IMR-90 (cell line): ENCODE results near the gene SSTR1. TPM values are rescaled to one million over a fixed set of nuclear protein-coding genes. Genes with fewer than 3 reads are reported as not detected.

Source experiments
- ATAC-seq: fragments of 200-7000 bp; cut with Tn5 transposase; 2 replicates; pipeline ENCODE4 v1.9.1; 2020; ENCODE audit warnings: low read depth, mild to moderate bottlenecking, moderate library complexity
- BruUV-seq: library from RNA; stranded (reverse); fragments of 400-500 nt; replicated peaks from 2 replicates; lab custom pipeline; 2021; lab: Mats Ljungman, UMichigan
- CTCF ChIA-PET: fragments of 300-600 bp; formaldehyde crosslinking; extraction: SDS; loops from one replicate; lab custom pipeline; 2021; ENCODE audit warnings: antibody characterized with exemption; lab: Yijun Ruan, JAX
- POLR2A ChIA-PET: fragments of 300-600 bp; sonication (Branson Sonifier 250); formaldehyde crosslinking; loops from one replicate; lab custom pipeline; 2022; ENCODE audit warnings: antibody characterized with exemption; ENCODE audit not compliant: unreplicated experiment; lab: Charles Lee
- DNase-seq: peaks from one replicate; pipeline ENCODE4 v3.0.0; 2013
- H2AFZ ChIP-seq: replicated peaks from 2 replicates; pipeline ENCODE3; 2013; ENCODE audit warnings: low read length, mild to moderate bottlenecking; ENCODE audit not compliant: poor library complexity
- H2AK5ac ChIP-seq: 2 replicates; pipeline ENCODE4 v1.6.1; 2013; ENCODE audit warnings: low read depth, low read length, inconsistent platforms
- H2AK9ac ChIP-seq: replicated peaks from 2 replicates; pipeline ENCODE3; 2013; ENCODE audit warnings: mild to moderate bottlenecking, low read depth, low read length, moderate library complexity; ENCODE audit not compliant: poor library complexity
- H2BK120ac ChIP-seq: 2 replicates; pipeline ENCODE4 v1.6.1; 2013; ENCODE audit warnings: low read depth, low read length, inconsistent platforms
- H2BK15ac ChIP-seq: 3 replicates; pipeline ENCODE4 v1.6.1; 2013; ENCODE audit warnings: low read depth, low read length, inconsistent platforms
- H2BK20ac ChIP-seq: 2 replicates; pipeline ENCODE4 v1.6.1; 2013; ENCODE audit warnings: low read depth, mild to moderate bottlenecking, inconsistent platforms, low read length, moderate library complexity
- H2BK5ac ChIP-seq: 2 replicates; pipeline ENCODE4 v1.6.1; 2013; ENCODE audit warnings: mild to moderate bottlenecking, low read depth, low read length, inconsistent platforms; ENCODE audit not compliant: poor library complexity, severe bottlenecking
- H3K14ac ChIP-seq: replicated peaks from 2 replicates; pipeline ENCODE4 v1.6.1; 2013; ENCODE audit warnings: low read depth, low read length, inconsistent platforms
- H3K18ac ChIP-seq: 2 replicates; pipeline ENCODE4 v1.6.1; 2013; ENCODE audit warnings: low read depth, low read length, control low read depth
- H3K23ac ChIP-seq: 2 replicates; pipeline ENCODE4 v1.6.1; 2013; ENCODE audit warnings: low read depth, low read length, inconsistent platforms
- H3K27ac ChIP-seq: 2 replicates; pipeline ENCODE4 v1.5.1; 2013; ENCODE audit warnings: mild to moderate bottlenecking, control low read depth, low read length; ENCODE audit not compliant: insufficient read depth
- H3K27me3 ChIP-seq: 2 replicates; pipeline ENCODE4 v1.6.1; 2013; ENCODE audit warnings: low read length; ENCODE audit not compliant: control insufficient read depth, insufficient read depth
- H3K36me3 ChIP-seq: 2 replicates; pipeline ENCODE4 v1.6.1; 2013; ENCODE audit warnings: low read length, mixed read lengths; ENCODE audit not compliant: control insufficient read depth, insufficient read depth
- H3K4ac ChIP-seq: 2 replicates; pipeline ENCODE4 v1.6.1; 2013; ENCODE audit warnings: low read depth, low read length, inconsistent platforms
- H3K4me1 ChIP-seq: 2 replicates; pipeline ENCODE4 v1.6.1; 2013; ENCODE audit warnings: low read length, mixed read lengths; ENCODE audit not compliant: control insufficient read depth, insufficient read depth
- H3K4me2 ChIP-seq: 2 replicates; pipeline ENCODE4 v1.6.1; 2013; ENCODE audit warnings: low read depth, mild to moderate bottlenecking, control low read depth, low read length, moderate library complexity
- H3K4me3 ChIP-seq: 2 replicates; pipeline ENCODE4 v1.5.1; 2013; ENCODE audit warnings: low read depth, mild to moderate bottlenecking, control low read depth, low read length, moderate library complexity; ENCODE audit not compliant: insufficient read depth
- H3K56ac ChIP-seq: 2 replicates; pipeline ENCODE4 v1.6.1; 2013; ENCODE audit warnings: low read length, inconsistent platforms; ENCODE audit not compliant: insufficient read depth; ENCODE audit errors: extremely low read depth
- H3K79me1 ChIP-seq, 2 experiments: 2 replicates each; pipeline ENCODE4 v1.6.1; 2013; ENCODE audit warnings: low read length in 2 of 2, inconsistent platforms in 1 of 2, low read depth in 1 of 2
- H3K9ac ChIP-seq: 2 replicates; pipeline ENCODE4 v1.6.1; 2013; ENCODE audit warnings: low read depth, low read length, control low read depth
- H3K9me1 ChIP-seq: 2 replicates; pipeline ENCODE4 v1.6.1; 2013; ENCODE audit warnings: low read length, inconsistent platforms; ENCODE audit not compliant: insufficient read depth
- H3K9me3 ChIP-seq: 2 replicates; pipeline ENCODE4 v1.6.1; 2013; ENCODE audit warnings: low read length; ENCODE audit not compliant: control insufficient read depth, insufficient read depth
- H4K20me1 ChIP-seq: 2 replicates; pipeline ENCODE4 v1.6.1; 2013; ENCODE audit warnings: low read length, inconsistent platforms; ENCODE audit not compliant: insufficient read depth
- H4K5ac ChIP-seq: 2 replicates; pipeline ENCODE4 v1.6.1; 2013; ENCODE audit warnings: mild to moderate bottlenecking, low read depth, low read length, control low read depth
- H4K8ac ChIP-seq, 2 experiments: 2 replicates each; pipeline ENCODE4 v1.6.1; 2013; ENCODE audit warnings: low read depth in 2 of 2, low read length in 2 of 2, control low read depth in 1 of 2, inconsistent platforms in 1 of 2
- H4K91ac ChIP-seq: 2 replicates; pipeline ENCODE4 v1.6.1; 2013; ENCODE audit warnings: low read depth, low read length, inconsistent platforms; ENCODE audit not compliant: insufficient read depth
- BHLHE40 ChIP-seq: fragments of 150-350 bp; IDR thresholded peaks from 2 replicates; pipeline ENCODE4 v1.6.1; 2016; ENCODE audit warnings: mild to moderate bottlenecking, low read depth, low read length
- CEBPB ChIP-seq: IDR thresholded peaks from 2 replicates; pipeline ENCODE4 v1.6.1; 2012; ENCODE audit warnings: low read depth, low read length, improper control_type of control experiment
- CHD1 ChIP-seq: IDR thresholded peaks from 2 replicates; pipeline ENCODE4 v1.6.1; 2012; ENCODE audit warnings: low read depth, low read length, improper control_type of control experiment
- CTCF ChIP-seq: conservative IDR thresholded peaks from 2 replicates; pipeline ENCODE4 v1.5.1; 2012; ENCODE audit warnings: mild to moderate bottlenecking, low read depth, low read length, improper control_type of control experiment
- ELK1 ChIP-seq: fragments of 150-350 bp; IDR thresholded peaks from 2 replicates; pipeline ENCODE4 v1.6.1; 2016; ENCODE audit warnings: low read depth, mild to moderate bottlenecking, low read length, moderate library complexity, borderline replicate concordance
- MAFK ChIP-seq: IDR thresholded peaks from 2 replicates; pipeline ENCODE4 v1.6.1; 2012; ENCODE audit warnings: low read depth, low read length, improper control_type of control experiment
- MAZ ChIP-seq: IDR thresholded peaks from 2 replicates; pipeline ENCODE4 v1.6.1; 2012; ENCODE audit warnings: low read depth, mild to moderate bottlenecking, low read length, improper control_type of control experiment, moderate library complexity, borderline replicate concordance
- MXI1 ChIP-seq: IDR thresholded peaks from 2 replicates; pipeline ENCODE4 v1.6.1; 2012; ENCODE audit warnings: low read depth, mild to moderate bottlenecking, low read length, moderate library complexity, borderline replicate concordance
- NFE2L2 ChIP-seq: fragments of 150-350 bp; IDR thresholded peaks from 2 replicates; pipeline ENCODE4 v1.6.1; 2016; ENCODE audit warnings: low read depth, mild to moderate bottlenecking, low read length
- POLR2A ChIP-seq: IDR thresholded peaks from 2 replicates; pipeline ENCODE4 v1.6.1; 2012; ENCODE audit warnings: mild to moderate bottlenecking, low read depth, low read length
- RAD21 ChIP-seq: IDR thresholded peaks from 2 replicates; pipeline ENCODE4 v1.6.1; 2012; ENCODE audit warnings: low read length, improper control_type of control experiment
- RCOR1 ChIP-seq: IDR thresholded peaks from 2 replicates; pipeline ENCODE4 v1.6.1; 2012; ENCODE audit warnings: mild to moderate bottlenecking, low read length, improper control_type of control experiment; ENCODE audit not compliant: insufficient replicate concordance
- RFX5 ChIP-seq: IDR thresholded peaks from 2 replicates; pipeline ENCODE4 v1.8.0; 2012; ENCODE audit warnings: low read depth, mild to moderate bottlenecking, low read length, moderate library complexity
- SMC3 ChIP-seq: fragments of 150-350 bp; IDR thresholded peaks from 2 replicates; pipeline ENCODE4 v1.6.1; 2016; ENCODE audit warnings: low read depth, mild to moderate bottlenecking, antibody characterized with exemption, low read length, moderate library complexity
- USF2 ChIP-seq: fragments of 150-350 bp; IDR thresholded peaks from 2 replicates; pipeline ENCODE4 v1.6.1; 2017; ENCODE audit warnings: mild to moderate bottlenecking, antibody characterized with exemption, low read length, low read depth
- WGBS, 2 experiments: methylation state at CpG; one replicate each; pipeline versions ENCODE4 v1.1.5 to v1.1.7; 2013; ENCODE audit warnings: missing lambda C conversion rate in 2 of 2; ENCODE audit not compliant: insufficient read length in 1 of 2; ENCODE audit errors: extremely low coverage in 2 of 2; 5-methylcytosine and 5-hydroxymethylcytosine counted together
- dilution Hi-C: fragments of 300-500 bp; cut with HindIII; formaldehyde crosslinking; loops from one replicate; pipeline ENCODE4 v1.14.3; 2018; ENCODE audit warnings: low sequenced_read_pairs; ENCODE audit not compliant: unreplicated experiment
- in situ Hi-C: fragments of 300-500 bp; cut with MboI; formaldehyde crosslinking; loops from 3 replicates; pipeline ENCODE4 v1.14.3; 2019; ENCODE audit warnings: low sequenced_read_pairs, inconsistent platforms, mixed read lengths
- intact Hi-C: fragments of 100-400 bp; cut with micrococcal nuclease; formaldehyde crosslinking; loops from 2 replicates; pipeline ENCODE4 v1.10.0; 2022
- polyA plus RNA-seq, 3 experiments: library from polyadenylated mRNA; depleted of rRNA; stranded (reverse); fragments of >200 nt; gene quantifications; 2 replicates each; pipeline ENCODE4 v1.2.3, GENCODE V29; 2012; ENCODE audit warnings: low replicate concordance in 1 of 3
- total RNA-seq: library from RNA; depleted of rRNA; stranded (reverse); fragments of >200 nt; gene quantifications from 2 replicates; pipeline ENCODE4 v1.2.3, GENCODE V29; 2012

The SSTR1 gene
- total and polyA plus RNA-seq, 2 of the 4 experiments (the other 2 are of a cell fraction), result 1.1 to 5.5 TPM

- Histone ChIP-seq H3K9me3 (peaks cover 2% of the 10 kb centered on the region; the same call in 1 of the 2 replicates), H2AFZ (no peak overlapping the region), H3K14ac (no peak overlapping the region), H4K8ac (no peak overlapping the region), H3K4ac (no peak overlapping the region), H2BK15ac (0 out of 3 replicates have a peak overlapping the region, but pooled peaks have one; percentile 31), H3K4me3 (no peak overlapping the region), H3K9ac (no peak overlapping the region), H4K5ac (no peak overlapping the region), H3K9me1 (peaks cover 9% of the 10 kb centered on the region; the same call in 1 of the 2 replicates), H3K4me2 (no peak overlapping the region), H3K36me3 (no peaks in the 10 kb centered on the region), H3K27me3 (no peaks in the 10 kb centered on the region), H3K23ac (no peak overlapping the region), H3K4me1 (peaks cover 11% of the 10 kb centered on the region; the same call in 1 of the 2 replicates), H3K18ac (no peak overlapping the region), H3K56ac (no peak overlapping the region), H2BK20ac (no peak overlapping the region), H4K20me1 (no peaks in the 10 kb centered on the region), H2AK5ac (no peak overlapping the region), H4K91ac (no peak overlapping the region), H2AK9ac (no peak overlapping the region), H3K27ac (no peak overlapping the region), H2BK120ac (no peak overlapping the region), H2BK5ac (no peak overlapping the region), H3K79me1 (peaks cover 0 to 20% of the 10 kb centered on the region in 2 experiments; a peak in 2 of 4 replicates)
- POLR2A ChIA-PET, result no interaction called here
- no peak for DNase-seq
- in situ Hi-C loops (loop anchor here (10.0 kb wide), 2 partner anchors 302 to 658 kb away; no protein-coding TSS in a partner anchor), dilution Hi-C loops (no loop called here), intact Hi-C loops (no loop called here)
- CTCF ChIA-PET, result interaction anchor here (0.8 to 1.5 kb wide), 2 partner anchors 9 to 153 kb away, joined by 3 to 6 read pairs; no protein-coding TSS in a partner anchor
- no CpG with 5 or more reads among the region's 2 CpGs for WGBS, 2 experiments
- ATAC-seq, result no peak
- BruUV-seq, result no TSS peak
- TF ChIP-seq MAZ, result no peak
- TF ChIP-seq RFX5, result no peak
- TF ChIP-seq POLR2A, result no peak
- TF ChIP-seq BHLHE40, result no peak
- TF ChIP-seq CTCF, result no peak
- no peak for TF ChIP-seq USF2
- no peak for TF ChIP-seq RAD21
- no peak for TF ChIP-seq ELK1
- no peak for TF ChIP-seq NFE2L2
- TF ChIP-seq RCOR1, result no peak
- TF ChIP-seq CHD1, result no peak
- TF ChIP-seq CEBPB, result no peak
- no peak for TF ChIP-seq MAFK
- TF ChIP-seq SMC3, result no peak
- TF ChIP-seq MXI1, result no peak
These were observed 871 bp upstream of the SSTR1 start for GRCh38 chr14:38206689-38207376.
